K562 (cell line): ENCODE measurements around the gene SCMH1.

ENCODE experiments used
- CHCHD3 ChIP-seq: fragments of 250-450 bp; sonication (Bioruptor Pico); IDR thresholded peaks from 2 replicates; pipeline ENCODE4 v2.1.2; 2022; ENCODE audit warnings: mild to moderate bottlenecking
- ETV6 ChIP-seq, 3 experiments: fragments of 150-350 bp in 1 of 3; sonication (generic) in 1 of 3; formaldehyde crosslinking in 1 of 3; IDR thresholded peaks; 2 replicates each; pipeline versions ENCODE4 v1.6.1 to v1.8.0; 2014 to 2022; ENCODE audit warnings: borderline replicate concordance in 2 of 3, low read depth in 2 of 3, antibody characterized with exemption in 1 of 3, low read length in 1 of 3, mild to moderate bottlenecking in 1 of 3, missing genetic modification reagents in 1 of 3
- PHF21A ChIP-seq: fragments of 450-650 bp; IDR thresholded peaks from 2 replicates; pipeline ENCODE4 v1.6.1; 2017; ENCODE audit warnings: low read depth, borderline replicate concordance
- POLR2A ChIP-seq: fragments of 450-650 bp; conservative IDR thresholded peaks from 2 replicates; pipeline ENCODE4 v1.6.1; 2016
- SETDB1 ChIP-seq: IDR thresholded peaks from one replicate; pipeline ENCODE4 v1.6.1; 2012; ENCODE audit warnings: low read length, control low read depth, inconsistent platforms
- TAF1 ChIP-seq: IDR thresholded peaks from 2 replicates; pipeline ENCODE4 v1.6.1; 2011; ENCODE audit warnings: mild to moderate bottlenecking, low read length, moderate library complexity; ENCODE audit not compliant: insufficient read depth, control insufficient read depth, severe bottlenecking; ENCODE audit errors: extremely low read depth
- TEAD4 ChIP-seq, 2 experiments: sonication (generic) in 1 of 2; formaldehyde crosslinking in 1 of 2; IDR thresholded peaks; 2 replicates each; pipeline versions ENCODE4 v1.6.1 to v1.8.0; 2012 to 2022; ENCODE audit warnings: borderline replicate concordance in 1 of 2, inconsistent platforms in 1 of 2, low read length in 1 of 2, mild to moderate bottlenecking in 1 of 2, missing genetic modification reagents in 1 of 2
- ZNF778 ChIP-seq: fragments of 450-650 bp; formaldehyde crosslinking; IDR thresholded peaks from 2 replicates; pipeline ENCODE4 v1.4.0; 2020; ENCODE audit warnings: mild to moderate bottlenecking, moderate library complexity
- TF ChIP-seq, protein P1 (sequence below), 3 experiments: IDR thresholded peaks in 2 of 3; conservative IDR thresholded peaks in 1 of 3; 2 replicates each; pipeline ENCODE4 v1.5.1; 2011 to 2012; ENCODE audit warnings: low read length in 3 of 3, mild to moderate bottlenecking in 3 of 3, control low read depth in 2 of 3, improper control_type of control experiment in 1 of 3, inconsistent platforms in 1 of 3, low read depth in 1 of 3, mixed read lengths in 1 of 3, moderate library complexity in 1 of 3; ENCODE audit not compliant: insufficient read depth in 2 of 3
- TF ChIP-seq, protein P2 (sequence below): fragments of 250-450 bp; sonication (Bioruptor Pico); IDR thresholded peaks from 2 replicates; pipeline ENCODE4 v1.8.0; 2021; ENCODE audit warnings: moderate library complexity, mild to moderate bottlenecking, inconsistent platforms
- TF ChIP-seq, protein P3 (sequence below): fragments of 450-650 bp; conservative IDR thresholded peaks from 2 replicates; pipeline ENCODE4 v1.6.1; 2016; ENCODE audit warnings: missing genetic modification characterization, low read depth, mild to moderate bottlenecking, control low read depth, missing compliant biosample characterization
- TF ChIP-seq, protein P4 (sequence below), 2 experiments: fragments of 450-650 bp in 1 of 2; sonication (generic) in 1 of 2; formaldehyde crosslinking in 1 of 2; IDR thresholded peaks in 1 of 2; conservative IDR thresholded peaks in 1 of 2; 2 replicates each; pipeline versions ENCODE4 v1.6.1 to v1.8.1; 2016 to 2023; ENCODE audit warnings: mild to moderate bottlenecking in 2 of 2, moderate library complexity in 2 of 2, inconsistent platforms in 1 of 2, missing genetic modification reagents in 1 of 2
- TF ChIP-seq, protein P5 (sequence below): fragments of 250-450 bp; sonication (Bioruptor Pico); IDR thresholded peaks from 2 replicates; pipeline ENCODE4 v1.4.0; 2020; ENCODE audit warnings: mild to moderate bottlenecking

DNA sequence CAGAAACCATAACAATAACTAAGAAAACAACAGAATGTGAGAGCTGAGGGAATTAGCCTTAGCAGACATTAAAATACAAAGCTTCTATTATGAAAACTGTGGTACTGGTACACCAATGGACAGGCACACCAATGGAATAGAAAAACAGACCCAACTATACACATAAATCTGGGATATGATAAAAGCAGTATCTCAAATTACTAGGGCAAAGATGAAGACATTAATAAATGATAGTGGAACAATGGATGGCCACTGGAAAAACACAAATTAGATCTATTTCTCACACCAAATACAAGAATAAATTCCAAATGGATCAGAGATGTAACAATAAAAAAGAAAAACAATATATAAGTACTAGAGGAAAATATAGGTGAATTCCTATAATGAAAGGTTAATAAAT is 155.2 kb downstream of the SCMH1 start:
- TF ChIP-seq, protein P1, sequence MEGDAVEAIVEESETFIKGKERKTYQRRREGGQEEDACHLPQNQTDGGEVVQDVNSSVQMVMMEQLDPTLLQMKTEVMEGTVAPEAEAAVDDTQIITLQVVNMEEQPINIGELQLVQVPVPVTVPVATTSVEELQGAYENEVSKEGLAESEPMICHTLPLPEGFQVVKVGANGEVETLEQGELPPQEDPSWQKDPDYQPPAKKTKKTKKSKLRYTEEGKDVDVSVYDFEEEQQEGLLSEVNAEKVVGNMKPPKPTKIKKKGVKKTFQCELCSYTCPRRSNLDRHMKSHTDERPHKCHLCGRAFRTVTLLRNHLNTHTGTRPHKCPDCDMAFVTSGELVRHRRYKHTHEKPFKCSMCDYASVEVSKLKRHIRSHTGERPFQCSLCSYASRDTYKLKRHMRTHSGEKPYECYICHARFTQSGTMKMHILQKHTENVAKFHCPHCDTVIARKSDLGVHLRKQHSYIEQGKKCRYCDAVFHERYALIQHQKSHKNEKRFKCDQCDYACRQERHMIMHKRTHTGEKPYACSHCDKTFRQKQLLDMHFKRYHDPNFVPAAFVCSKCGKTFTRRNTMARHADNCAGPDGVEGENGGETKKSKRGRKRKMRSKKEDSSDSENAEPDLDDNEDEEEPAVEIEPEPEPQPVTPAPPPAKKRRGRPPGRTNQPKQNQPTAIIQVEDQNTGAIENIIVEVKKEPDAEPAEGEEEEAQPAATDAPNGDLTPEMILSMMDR (IDR thresholded peaks at IDR 0.05 in 2 of 3, conservative IDR thresholded peaks at IDR 0.05 in 1 of 3; ENCODE audit: insufficient read depth in 2 of 3, low read depth in 1 of 3, low read length in 3 of 3): no peak
- TF ChIP-seq ZNF778 (CRISPR knock-in tag) (no peak), POLR2A (no peak), ETV6 (IDR thresholded peaks at IDR 0.05; ENCODE audit: borderline replicate concordance in 1 of 2, low read depth in 2 of 2, low read length in 1 of 2) (no peak), ETV6 (CRISPR knock-in tag; IDR thresholded peaks at IDR 0.05; ENCODE audit: borderline replicate concordance) (no peak), CHCHD3 (CRISPR knock-in tag) (no peak), TEAD4 (IDR thresholded peaks at IDR 0.05; ENCODE audit: low read length) (no peak), TEAD4 (CRISPR knock-in tag; IDR thresholded peaks at IDR 0.05; ENCODE audit: borderline replicate concordance) (no peak), SETDB1 (no peak), PHF21A (no peak), TAF1 (no peak)
- TF ChIP-seq, protein P2, sequence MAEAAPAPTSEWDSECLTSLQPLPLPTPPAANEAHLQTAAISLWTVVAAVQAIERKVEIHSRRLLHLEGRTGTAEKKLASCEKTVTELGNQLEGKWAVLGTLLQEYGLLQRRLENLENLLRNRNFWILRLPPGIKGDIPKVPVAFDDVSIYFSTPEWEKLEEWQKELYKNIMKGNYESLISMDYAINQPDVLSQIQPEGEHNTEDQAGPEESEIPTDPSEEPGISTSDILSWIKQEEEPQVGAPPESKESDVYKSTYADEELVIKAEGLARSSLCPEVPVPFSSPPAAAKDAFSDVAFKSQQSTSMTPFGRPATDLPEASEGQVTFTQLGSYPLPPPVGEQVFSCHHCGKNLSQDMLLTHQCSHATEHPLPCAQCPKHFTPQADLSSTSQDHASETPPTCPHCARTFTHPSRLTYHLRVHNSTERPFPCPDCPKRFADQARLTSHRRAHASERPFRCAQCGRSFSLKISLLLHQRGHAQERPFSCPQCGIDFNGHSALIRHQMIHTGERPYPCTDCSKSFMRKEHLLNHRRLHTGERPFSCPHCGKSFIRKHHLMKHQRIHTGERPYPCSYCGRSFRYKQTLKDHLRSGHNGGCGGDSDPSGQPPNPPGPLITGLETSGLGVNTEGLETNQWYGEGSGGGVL (CRISPR knock-in tag): no peak
- TF ChIP-seq, protein P3, sequence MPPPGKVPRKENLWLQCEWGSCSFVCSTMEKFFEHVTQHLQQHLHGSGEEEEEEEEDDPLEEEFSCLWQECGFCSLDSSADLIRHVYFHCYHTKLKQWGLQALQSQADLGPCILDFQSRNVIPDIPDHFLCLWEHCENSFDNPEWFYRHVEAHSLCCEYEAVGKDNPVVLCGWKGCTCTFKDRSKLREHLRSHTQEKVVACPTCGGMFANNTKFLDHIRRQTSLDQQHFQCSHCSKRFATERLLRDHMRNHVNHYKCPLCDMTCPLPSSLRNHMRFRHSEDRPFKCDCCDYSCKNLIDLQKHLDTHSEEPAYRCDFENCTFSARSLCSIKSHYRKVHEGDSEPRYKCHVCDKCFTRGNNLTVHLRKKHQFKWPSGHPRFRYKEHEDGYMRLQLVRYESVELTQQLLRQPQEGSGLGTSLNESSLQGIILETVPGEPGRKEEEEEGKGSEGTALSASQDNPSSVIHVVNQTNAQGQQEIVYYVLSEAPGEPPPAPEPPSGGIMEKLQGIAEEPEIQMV (tag): no peak
- TF ChIP-seq, protein P4, sequence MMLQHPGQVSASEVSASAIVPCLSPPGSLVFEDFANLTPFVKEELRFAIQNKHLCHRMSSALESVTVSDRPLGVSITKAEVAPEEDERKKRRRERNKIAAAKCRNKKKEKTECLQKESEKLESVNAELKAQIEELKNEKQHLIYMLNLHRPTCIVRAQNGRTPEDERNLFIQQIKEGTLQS (IDR thresholded peaks at IDR 0.05): no peak
- TF ChIP-seq, protein P4 (CRISPR knock-in tag; conservative IDR thresholded peaks at IDR 0.05): no peak
- TF ChIP-seq, protein P5, sequence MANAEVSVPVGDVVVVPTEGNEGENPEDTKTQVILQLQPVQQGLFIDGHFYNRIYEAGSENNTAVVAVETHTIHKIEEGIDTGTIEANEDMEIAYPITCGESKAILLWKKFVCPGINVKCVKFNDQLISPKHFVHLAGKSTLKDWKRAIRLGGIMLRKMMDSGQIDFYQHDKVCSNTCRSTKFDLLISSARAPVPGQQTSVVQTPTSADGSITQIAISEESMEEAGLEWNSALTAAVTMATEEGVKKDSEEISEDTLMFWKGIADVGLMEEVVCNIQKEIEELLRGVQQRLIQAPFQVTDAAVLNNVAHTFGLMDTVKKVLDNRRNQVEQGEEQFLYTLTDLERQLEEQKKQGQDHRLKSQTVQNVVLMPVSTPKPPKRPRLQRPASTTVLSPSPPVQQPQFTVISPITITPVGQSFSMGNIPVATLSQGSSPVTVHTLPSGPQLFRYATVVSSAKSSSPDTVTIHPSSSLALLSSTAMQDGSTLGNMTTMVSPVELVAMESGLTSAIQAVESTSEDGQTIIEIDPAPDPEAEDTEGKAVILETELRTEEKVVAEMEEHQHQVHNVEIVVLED (CRISPR knock-in tag): no peak
